ENCODE measurements around the gene FBXL17.

FBXL17 gene

DNA sequence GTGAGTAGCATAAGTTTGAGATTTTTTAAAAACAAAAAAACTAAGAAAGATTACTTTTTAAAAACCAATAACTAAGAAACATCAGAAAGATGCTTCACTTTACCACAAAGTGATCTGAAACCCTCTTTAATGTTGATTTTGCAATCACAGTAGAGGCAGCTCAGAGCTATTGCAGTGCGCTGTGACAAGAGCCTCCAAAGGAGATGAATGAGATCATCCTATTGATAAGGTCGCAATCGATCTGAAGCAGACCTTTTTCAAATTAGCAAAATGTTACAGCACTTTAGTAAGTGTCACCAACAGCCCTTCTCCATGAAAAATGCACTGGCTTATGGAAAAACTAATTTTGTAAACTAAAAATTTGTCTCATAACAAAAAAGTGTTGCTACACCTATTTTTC lies 426.6 kb downstream of the FBXL17 start:
- no peak for DNase-seq (ENCODE audit: low read depth, low spot score)

DNA sequence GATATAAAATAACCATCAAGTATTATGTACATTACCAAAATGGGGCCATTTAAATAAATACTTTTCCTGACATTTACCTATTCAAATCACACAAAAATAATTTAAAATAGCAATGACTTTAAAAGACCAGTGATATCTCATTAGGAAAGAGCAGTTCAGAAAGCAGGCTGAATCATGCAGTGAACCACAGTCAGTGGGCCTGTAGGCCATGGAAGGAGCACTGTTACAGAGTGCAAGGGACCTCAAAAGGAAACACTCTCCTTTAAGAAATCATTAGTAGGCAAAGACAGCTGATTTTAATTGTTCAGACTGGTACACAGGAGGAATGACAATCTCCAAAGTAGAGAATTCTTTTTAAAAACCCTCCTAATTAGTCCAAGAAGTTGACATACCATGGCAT lies 427.6 kb downstream of the FBXL17 start:
- no peak for DNase-seq (ENCODE audit: low read depth, low spot score)

GRCh38 chr5:107952450-107952849 lies 429.4 kb downstream of the FBXL17 start:
- no peak for DNase-seq (ENCODE audit: low read depth, low spot score)

GRCh38 chr5:107951309-107951708 lies 430.6 kb downstream of the FBXL17 start:
- DNase-seq (ENCODE audit: low read depth, low spot score): no peak

DNA sequence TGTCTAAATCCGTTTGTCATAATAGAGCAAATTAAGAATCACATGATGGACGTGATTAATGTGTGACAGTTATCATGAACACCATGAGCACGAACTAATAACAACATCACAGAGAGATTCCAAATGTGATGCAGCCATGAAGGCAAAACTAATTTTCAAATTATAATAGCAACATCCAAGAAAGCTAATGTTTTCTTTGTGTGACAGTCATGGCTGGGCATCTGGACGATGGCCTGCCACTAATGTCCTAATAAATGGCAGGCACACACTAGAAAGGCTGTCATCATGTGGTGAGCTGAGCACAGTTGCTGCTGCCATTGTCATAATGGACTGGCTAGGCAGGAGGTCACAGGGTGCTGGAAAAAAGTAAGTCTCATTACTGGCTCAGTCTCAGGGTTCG lies 431.1 kb downstream of the FBXL17 start:
- no peak for DNase-seq (ENCODE audit: low read depth, low spot score)

DNA sequence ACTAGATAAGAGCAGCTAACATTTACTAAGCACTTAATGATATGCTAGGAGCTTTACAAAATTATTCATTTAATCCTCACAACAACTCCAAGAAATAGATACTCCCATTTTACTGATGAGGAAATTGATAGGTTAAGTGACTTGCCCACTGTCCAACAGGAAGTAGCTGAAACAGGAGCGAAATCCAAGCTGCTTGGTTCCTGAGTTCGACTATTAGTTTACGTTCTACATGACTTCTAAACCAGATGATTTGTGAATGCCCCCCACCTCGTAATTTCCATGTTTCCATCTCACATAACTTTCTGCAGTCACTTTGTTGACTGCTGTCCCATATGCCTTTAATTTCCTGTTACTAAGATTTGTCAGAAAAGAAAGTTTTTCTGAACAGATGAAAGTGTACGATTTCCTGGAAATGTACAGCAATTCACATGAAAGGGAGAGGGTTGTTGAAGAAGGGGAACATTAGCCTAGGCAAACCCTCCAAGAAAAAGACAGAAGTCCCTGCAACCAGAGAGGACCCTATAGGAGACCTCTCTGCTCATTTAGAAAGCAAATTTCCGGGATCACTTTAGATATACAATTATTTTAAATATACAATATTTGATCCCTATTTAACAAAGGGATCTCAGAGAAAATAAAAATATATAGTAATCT lies 432.1 kb downstream of the FBXL17 start:
- DNase-seq (ENCODE audit: low read depth, low spot score): no peak

DNA sequence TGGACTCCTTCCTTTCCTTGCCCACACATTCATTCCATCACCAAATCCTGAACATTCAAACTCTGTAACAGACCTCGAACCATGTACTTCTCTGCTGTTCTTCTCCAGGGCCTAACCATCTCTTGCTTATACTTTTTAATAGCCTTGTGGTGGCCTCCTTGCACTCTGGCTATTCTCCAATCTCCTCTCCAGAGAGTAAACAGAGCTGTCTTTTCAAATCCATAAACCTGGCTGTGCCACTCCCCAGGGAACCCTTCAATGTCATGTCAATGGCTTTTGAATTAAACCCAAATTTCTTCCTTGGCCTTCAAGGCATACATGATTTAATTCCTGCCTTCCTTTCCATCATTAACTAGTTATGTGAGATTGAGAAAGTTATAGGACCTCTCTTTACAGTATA lies 433.5 kb downstream of the FBXL17 start:
- no peak for DNase-seq (ENCODE audit: low read depth, low spot score)

- no peak for DNase-seq (ENCODE audit: low read depth, low spot score)
Measured at GRCh38 chr5:107945061-107945460, 436.8 kb downstream of the FBXL17 start.

GRCh38 chr5:107943923-107944322 lies 438.0 kb downstream of the FBXL17 start:
- DNase-seq (ENCODE audit: low read depth, low spot score): no peak

DNA sequence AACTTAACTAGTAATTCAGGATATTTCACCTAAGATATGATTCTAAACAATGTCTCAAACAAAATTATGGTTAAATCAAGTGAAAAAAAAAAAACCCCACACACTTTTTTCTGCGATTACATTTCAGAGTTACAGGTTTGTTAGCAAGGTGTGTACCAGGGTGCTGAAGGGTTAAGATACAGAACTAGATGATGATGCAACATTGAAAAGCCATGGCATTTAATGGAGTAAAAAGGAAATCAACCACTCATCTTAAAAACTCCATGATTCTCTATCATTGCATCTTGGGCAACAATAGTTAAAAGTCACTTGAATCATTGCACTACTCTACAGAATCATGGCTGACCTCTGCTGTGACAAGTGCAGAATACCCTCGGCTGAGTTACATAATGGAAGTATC lies 440.9 kb downstream of the FBXL17 start:
- no peak for DNase-seq (ENCODE audit: low read depth, low spot score)

DNA sequence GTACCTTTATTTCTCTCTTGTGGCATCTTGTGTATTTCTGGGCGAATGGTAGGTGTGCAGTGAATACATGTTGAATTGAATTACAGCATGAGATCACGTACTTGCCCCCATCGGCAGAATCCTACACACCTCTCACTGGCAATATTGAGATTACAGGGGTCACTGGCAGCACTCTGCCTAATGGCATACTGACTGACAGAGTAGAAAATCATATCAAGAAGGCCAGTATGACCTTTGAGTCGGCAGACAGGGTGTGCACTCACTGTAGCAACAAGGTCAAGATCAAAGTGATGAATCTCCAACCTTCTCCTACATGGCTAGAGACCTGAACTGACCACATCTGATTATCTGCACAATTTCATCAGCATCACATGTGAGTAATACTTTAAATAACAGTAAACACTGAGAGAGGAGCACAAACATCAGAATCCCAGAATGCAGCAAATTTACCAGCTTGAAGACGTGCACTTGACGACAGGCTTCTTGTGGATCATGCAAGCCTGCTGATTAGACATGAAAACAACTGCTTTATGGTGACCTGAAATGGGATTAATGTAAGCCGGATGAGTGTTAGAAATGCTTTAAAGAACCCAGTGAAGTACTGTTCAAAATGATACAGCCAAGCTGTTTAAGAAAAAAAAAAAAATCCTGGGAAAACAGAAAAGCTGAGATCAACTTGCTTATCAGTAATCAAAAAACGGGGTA lies 444.1 kb downstream of the FBXL17 start:
- no peak for DNase-seq (ENCODE audit: low read depth, low spot score)

DNA sequence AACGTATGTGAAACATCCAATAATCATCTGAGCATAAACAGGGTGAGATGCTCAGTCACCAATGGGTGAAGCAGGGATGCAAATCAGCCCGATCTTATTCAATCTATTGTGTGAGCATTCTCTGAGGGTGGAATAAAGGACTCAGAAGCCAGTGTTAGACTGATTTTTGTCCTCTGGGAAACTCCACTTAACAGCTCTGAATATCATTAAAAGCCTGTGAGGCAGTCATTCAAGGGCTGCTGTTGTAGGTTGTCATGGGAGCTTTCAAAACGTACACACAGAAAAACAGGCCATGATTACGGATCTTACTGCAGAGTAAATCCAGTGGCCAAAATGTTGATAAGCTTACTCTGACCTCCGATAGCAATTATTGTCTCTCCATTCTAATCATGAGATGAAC lies 444.7 kb downstream of the FBXL17 start:
- DNase-seq (ENCODE audit: low read depth, low spot score): no peak

GRCh38 chr5:107936515-107936914 lies 445.4 kb downstream of the FBXL17 start:
- no peak for DNase-seq (ENCODE audit: low read depth, low spot score)

DNA sequence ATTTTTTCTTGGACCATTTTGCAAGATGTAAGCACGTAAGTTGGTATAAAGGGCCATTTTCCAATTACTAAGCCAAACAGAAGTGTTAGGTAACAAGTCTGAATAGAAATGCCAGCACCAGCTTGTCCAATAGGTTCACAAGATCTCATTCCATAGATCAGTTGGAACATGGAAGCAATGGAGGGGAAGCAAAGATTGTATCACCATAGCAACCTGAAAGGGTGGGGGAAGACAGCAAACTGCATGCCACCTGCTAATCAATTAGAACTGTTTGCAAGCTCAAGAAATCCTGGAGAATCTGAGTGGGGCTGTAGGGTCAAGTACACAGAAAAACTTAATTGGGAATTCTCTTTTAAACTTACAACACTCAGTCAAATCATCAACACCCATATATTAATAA lies 446.3 kb downstream of the FBXL17 start:
- no peak for DNase-seq (ENCODE audit: low read depth, low spot score)

- DNase-seq (ENCODE audit: low read depth, low spot score): no peak
Measured at GRCh38 chr5:107933326-107933725, 448.6 kb downstream of the FBXL17 start.

DNA sequence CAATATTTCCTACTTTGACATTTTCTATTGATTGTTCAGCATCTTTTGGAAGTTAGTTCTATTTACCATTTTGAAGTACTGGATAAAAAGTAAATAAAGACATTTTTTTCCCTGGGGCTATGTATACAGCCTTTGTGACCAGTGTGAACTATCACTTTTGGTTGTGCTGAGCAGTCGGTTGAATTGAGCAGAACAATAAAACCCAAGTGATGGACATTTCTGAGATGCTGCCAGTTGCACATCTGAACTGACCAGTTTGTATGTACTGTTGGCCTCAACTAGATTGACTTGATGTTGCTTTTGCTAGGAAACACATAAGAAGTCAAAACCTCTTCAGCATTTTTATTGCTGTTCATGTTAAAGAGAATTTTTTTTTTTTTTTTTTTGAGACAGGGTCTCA lies 451.0 kb downstream of the FBXL17 start:
- no peak for DNase-seq (ENCODE audit: low read depth, low spot score)

DNA sequence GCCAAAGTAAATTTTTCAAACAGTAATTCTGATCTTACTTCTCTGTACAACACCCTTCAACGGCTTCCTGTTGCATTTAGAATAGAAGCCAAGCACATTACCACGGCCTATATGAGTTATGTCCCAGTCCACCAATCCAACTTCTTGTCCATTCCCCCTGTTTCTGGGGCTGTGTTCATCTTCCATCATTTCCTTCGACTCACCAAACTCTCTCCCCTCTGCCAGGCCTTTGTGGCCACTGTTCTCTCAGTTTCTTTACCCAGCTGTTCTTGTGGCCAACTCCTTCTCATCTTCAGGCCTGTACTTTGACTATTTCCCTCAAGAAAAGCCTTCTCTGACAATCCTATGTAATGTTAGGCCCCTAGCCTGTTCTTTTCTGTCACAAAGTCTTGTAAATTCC lies 451.8 kb downstream of the FBXL17 start:
- DNase-seq (ENCODE audit: low read depth, low spot score): no peak

- no peak for DNase-seq (ENCODE audit: low read depth, low spot score)
Measured at GRCh38 chr5:107929080-107929479, 452.8 kb downstream of the FBXL17 start.

DNA sequence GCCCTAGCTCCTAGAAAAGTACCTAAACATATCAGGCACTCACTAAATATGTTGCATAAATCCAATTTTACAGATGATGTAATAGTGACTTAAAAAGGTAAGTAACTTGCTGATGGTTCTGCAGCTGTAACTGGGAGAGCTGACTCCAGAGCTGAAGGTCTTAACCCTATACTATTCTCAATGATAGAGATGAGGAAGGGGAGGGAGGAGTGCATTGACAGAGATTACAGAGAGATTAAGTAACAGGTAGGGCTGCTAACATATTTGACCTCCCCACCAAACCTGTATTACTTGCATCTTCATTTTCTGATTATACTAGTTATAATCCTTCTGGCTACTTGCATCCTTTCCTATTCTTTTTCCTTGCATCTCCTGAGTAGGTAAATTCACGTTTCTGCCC lies 455.8 kb downstream of the FBXL17 start:
- DNase-seq (ENCODE audit: low read depth, low spot score): no peak

DNA sequence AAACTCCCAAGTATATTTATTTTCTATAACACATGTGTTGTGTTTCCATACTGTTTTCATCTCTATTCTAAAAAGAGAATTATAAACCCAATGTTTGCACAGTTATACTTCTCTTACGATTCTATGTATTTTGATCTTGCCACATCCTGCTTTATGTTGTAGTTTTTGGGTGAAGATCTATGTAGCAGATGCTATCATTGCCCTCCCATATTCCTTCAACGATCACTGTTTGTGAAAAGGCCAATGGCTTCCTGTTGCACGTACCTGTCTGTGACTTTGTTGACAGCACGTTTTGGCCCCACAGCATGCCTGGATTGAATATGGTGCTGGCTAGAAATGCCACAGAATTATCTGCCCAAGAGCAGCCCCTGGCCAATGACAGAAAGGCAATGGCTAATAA lies 456.7 kb downstream of the FBXL17 start:
- DNase-seq (ENCODE audit: low read depth, low spot score): no peak

DNA sequence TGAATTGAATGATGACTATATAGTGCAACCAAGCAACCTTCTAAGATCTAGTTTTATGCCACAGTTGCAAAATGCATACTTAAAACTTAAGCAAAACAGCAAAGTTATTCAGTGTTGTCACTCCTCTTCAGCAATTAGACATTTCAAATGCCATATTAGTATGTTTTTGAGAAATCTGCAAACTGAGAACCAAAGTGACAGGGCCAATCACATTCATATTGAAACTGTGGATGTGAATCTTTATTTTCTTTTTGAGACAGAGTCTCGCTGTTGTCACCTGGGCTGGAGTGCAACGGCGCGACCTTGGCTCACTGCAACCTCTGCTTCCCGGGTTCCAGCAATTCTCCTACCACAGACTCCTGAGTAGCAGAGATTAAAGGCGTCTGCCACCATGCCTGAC lies 461.9 kb downstream of the FBXL17 start:
- no peak for DNase-seq (ENCODE audit: low read depth, low spot score)

DNA sequence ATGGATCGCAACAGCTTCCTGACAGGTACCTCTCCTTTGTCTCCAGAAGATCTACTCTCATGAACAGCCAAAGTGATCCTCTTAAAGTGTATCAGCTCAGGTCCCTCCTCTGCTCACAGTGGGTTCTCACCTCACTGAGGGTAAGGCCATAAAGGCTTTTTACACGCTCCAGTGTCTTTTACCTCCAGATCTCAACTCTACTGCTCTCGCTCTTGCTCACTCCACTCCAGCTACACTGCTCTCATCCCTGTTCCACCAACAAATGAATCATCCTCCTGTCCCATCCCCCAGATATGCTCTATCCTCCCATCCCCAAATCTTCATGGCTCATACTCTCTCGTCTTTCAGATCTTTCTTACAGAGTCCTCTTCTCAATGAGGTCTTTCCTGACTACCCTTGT lies 462.5 kb downstream of the FBXL17 start:
- DNase-seq (ENCODE audit: low read depth, low spot score): no peak

- no peak for DNase-seq (ENCODE audit: low read depth, low spot score)
Measured at GRCh38 chr5:107917983-107918382, 463.9 kb downstream of the FBXL17 start.
